Amygdala (tissue), 56 donors: ENCODE results near the gene CRYGB.
"Not testable (repeated sequence)": the region's sequence is repeated elsewhere in the genome, so short reads cannot be mapped to it uniquely, and the experiment has no call there.

Source experiments
- DNase-seq, 56 donors: peaks; one replicate each; lab custom pipeline; 2025; lab: John Stamatoyannopoulos, UW

CRYGB gene

GRCh38 chr2:208122248-208122647, 23.7 kb downstream of the CRYGB start:
- no peak for DNase-seq

- DNase-seq: no peak
These were observed 27.0 kb downstream of the CRYGB start for GRCh38 chr2:208118918-208119317.

- DNase-seq: not testable (repeated sequence)
These were observed 28.6 kb downstream of the CRYGB start for GRCh38 chr2:208117390-208117789.

- DNase-seq: no peak
These were observed 33.0 kb downstream of the CRYGB start for GRCh38 chr2:208112969-208113368.

- not testable (repeated sequence) for DNase-seq
These were observed 33.6 kb downstream of the CRYGB start for GRCh38 chr2:208112273-208112745.

GRCh38 chr2:208103616-208104015, 42.3 kb downstream of the CRYGB start:
- no peak for DNase-seq

GRCh38 chr2:208101716-208102631, 44.0 kb downstream of the CRYGB start:
- peak in 2 of 56 donors; percentile 2 to 11 for DNase-seq

- DNase-seq: no peak
These were observed 46.1 kb downstream of the CRYGB start for GRCh38 chr2:208099682-208100470.

- DNase-seq: not testable (repeated sequence)
These were observed 47.3 kb downstream of the CRYGB start for GRCh38 chr2:208098701-208099100.

- no peak for DNase-seq
These were observed 47.7 kb downstream of the CRYGB start for GRCh38 chr2:208098267-208098666.

GRCh38 chr2:208097801-208098200, 48.2 kb downstream of the CRYGB start:
- DNase-seq: no peak

- DNase-seq: no peak
These were observed 48.6 kb downstream of the CRYGB start for GRCh38 chr2:208097313-208097712.

GRCh38 chr2:208096080-208096479, 49.9 kb downstream of the CRYGB start:
- no peak for DNase-seq

GRCh38 chr2:208093128-208093527, 52.8 kb downstream of the CRYGB start:
- DNase-seq: no peak
